Measurements from ENCODE around the gene OR2T29.
"Not testable (repeated sequence)": the region's sequence is repeated elsewhere in the genome, so short reads cannot be mapped to it uniquely, and the experiment has no call there.

OR2T29 gene, protein sequence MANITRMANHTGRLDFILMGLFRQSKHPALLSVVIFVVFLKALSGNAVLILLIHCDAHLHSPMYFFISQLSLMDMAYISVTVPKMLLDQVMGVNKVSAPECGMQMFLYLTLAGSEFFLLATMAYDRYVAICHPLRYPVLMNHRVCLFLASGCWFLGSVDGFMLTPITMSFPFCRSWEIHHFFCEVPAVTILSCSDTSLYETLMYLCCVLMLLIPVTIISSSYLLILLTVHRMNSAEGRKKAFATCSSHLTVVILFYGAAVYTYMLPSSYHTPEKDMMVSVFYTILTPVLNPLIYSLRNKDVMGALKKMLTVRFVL

DNA sequence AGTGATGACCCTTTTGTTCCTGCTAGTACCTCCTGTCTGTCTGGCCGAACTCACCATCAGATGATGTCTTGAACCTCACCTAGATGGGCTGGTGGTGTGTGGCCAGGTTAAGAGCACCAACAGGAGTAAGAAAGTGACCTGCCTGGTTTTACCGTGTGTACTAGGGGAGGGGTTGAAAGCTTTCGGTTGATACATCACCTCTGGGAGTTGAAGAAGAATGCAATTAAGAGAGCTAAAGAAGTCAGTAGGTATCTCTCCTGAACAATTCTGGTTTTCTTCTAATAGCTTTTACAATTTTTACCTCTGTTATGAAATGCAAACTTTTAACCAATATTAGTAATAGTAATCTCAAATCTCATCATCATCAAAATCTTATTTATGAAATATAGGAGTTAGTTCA is at the start of gene OR2T29:
OR2T29 (minus strand) TSS at position 101 of the 400 bp plus-strand sequence. CDS start 3,281 bp downstream, outside the sequence.
- DNase-seq: not testable (repeated sequence)

DNA sequence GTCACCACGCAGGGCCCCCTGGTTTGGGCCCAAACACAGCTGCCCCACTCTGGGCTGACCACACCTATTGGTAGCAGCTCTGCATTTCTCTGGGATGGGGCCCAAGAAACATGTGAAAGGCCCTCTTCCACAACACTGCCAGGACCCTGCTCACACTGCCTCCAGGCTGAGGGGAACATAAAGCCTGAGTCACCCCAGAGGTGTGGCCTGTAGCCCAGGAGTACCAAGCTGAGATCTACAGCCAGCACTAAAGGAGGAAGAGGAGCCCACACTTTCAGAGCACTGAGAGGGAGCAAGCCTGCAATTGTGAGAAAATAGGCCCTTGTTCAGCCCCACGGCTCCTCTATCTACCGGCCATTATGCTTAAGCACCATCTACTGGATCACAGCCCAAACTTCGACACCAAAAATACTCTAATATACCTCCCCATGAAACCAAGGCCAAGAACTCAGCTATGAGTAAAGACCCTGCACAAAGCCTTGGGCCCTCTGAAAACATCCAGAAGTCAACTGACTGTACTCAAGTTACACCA is 49.4 kb upstream of the OR2T29 start:
- DNase-seq: no peak

DNA sequence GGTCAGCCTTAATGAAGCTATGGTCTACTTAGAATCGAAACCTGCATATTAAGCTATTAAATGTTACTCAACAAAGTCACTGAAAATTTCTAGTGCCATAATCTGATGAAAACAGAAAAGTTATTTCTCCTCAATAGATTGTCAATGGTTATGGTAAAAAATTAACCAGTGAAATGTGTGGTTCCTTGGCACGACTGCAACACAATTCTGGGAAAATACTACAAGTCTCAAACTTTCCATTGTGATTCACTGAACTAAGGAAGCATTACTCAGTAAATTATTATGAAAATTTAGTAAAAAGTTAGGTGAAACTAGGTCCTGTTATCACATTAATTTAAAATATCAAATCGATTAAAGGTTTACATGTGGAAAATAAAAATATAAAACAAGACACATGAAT is 47.7 kb upstream of the OR2T29 start:
- no peak for DNase-seq

DNA sequence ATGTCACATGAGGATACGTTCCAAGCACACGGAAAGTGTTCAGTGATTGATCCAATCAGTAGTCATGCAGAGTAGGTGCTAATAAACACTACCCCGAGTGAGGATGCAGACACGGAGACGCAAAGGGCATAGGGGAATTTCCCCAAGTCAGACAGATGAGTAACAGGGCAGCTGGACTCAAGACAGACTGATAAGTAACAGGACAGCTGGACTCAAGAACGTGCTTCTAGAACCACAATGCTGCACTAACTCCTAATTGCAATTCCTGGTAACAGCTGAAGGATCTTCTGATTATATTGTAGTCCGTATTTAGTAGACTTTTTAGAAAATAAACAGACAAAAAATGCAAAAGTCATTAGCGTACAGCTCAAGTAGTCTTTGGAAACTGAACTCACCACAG is 36.8 kb upstream of the OR2T29 start:
- no peak for DNase-seq

DNA sequence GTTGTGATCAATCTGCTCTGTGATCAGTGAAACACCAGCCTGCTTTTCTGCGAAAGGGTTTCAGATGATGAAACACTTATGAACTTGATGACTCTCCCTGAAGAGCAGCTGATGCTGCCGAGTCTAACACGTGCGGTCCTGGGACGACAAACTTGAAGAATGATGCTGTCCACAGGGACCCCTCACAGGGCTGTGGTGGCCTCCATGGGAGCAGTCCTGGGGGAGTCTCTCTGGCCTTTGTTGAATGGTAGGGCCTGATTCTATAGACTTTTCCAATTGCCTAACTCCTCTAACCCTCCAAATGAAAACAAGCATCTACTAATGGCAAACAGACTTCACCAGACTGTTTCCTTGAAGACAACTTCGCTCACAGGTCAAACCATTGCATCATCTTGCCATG is 35.0 kb upstream of the OR2T29 start, which contains the start of gene OR2T10:
OR2T10 (minus strand) TSS at position 112 of the 400 bp plus-strand sequence. CDS start 3,932 bp downstream, outside the sequence.
- DNase-seq: no peak

DNA sequence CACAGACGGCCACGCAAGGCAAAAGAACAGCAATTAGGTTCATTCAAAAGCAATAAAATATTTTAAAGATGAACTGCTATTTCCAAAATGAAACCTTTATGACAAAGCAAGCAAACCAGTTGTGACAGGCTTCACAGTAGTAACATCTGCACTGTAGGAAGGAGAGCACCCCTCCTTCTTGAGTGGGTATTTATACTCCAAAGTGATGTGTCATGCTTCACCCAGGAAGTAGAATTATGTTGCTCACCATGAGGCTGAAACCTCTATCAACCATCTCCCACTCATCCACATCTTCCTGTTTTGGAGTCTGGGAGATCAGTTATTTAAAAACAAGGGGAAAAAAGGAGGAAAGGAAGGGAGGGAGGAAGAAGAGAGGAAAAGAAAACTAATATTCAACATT is 34.0 kb upstream of the OR2T29 start:
- no peak for DNase-seq

DNA sequence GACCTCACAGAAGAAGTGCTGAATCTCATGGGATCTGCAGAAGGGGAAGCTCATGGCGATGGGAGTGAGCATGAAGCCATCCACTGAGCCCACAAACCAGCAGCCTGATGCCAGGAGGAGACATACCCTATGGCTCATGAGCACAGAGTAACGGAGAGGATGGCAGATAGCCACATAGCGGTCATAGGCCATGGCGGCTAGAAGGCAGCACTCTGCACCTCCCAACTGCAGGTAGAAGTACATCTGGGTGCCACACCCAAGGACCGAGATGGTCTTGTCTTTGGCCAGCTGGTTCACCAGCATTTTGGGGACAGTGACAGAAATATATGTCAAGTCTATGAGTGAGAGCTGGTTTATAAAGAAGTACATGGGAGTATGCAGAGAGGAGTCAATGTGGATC is 30.7 kb upstream of the OR2T29 start:
- no peak for DNase-seq

DNA sequence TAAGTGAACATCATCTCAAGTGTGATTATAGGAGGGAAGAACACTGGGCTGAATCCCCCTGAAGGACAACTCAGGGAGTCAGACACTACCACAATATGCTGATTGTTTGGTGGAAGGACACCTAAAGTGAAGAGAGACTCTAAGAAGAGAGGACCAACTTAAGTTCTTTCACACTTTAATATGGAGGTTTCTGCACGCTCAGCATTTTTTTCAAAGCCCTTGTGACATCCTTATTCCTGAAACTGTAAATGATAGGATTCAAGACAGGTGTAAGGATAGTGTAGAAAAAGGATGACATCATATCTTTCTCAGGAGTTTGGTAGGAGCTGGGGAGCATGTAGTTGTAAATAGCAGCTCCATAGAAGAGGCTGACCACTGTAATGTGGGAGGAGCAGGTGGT is 30.1 kb upstream of the OR2T29 start:
- no peak for DNase-seq

DNA sequence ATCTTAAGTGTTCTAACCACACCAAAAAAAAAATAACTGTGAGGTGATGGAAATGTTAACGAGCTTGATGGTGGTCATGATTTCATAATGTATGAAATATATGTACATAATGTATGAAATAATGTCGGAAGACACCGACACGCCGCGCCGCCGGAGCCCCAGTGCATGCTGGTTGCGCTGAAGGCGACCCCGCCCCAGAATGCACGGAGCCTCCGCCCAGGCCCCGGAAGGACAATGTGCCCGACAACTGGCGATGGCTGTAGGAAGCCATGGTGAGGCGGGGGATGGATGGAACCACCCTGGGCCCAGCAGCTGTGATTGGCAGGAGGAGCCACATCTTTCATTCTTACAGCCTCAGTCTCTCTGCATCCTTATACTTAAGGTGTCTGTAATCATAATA is 27.5 kb upstream of the OR2T29 start:
- no peak for DNase-seq

DNA sequence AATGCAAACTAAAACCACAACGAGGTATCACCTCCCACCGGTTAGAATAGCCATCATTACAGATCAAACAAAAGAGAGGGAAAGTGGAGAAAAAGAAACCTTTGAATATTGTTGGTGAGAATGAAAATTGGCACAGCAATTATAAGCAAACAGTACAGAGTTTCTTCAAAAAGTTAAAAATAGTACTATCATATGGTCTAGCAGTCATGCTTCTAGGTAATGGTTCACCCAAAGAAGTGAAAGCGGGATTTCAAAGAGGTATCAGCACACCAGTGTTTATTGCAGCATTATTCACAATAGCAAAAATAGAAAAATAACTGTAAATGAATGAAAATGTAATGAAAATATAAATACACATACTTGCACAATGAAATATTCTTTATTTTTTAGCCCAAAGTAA is 26.8 kb upstream of the OR2T29 start:
- DNase-seq: no peak

DNA sequence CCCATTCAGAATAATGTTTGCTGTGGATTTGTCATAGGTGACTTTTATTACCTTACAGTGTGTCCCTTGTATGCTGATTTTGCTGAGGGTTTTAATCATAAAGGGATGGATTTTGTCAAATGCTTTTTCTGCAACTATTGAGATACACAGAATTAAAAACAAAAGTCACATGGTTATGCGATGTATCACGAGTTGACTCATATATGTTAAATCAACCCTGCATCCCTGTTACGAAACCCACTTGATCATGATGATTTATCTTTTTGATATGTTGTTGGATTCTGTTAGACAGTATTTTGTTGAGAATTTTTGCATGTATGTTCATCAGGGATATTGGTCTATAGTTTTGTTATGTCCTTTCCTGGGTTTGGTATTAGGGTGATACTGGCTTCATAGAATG is 22.7 kb upstream of the OR2T29 start:
- no peak for DNase-seq

DNA sequence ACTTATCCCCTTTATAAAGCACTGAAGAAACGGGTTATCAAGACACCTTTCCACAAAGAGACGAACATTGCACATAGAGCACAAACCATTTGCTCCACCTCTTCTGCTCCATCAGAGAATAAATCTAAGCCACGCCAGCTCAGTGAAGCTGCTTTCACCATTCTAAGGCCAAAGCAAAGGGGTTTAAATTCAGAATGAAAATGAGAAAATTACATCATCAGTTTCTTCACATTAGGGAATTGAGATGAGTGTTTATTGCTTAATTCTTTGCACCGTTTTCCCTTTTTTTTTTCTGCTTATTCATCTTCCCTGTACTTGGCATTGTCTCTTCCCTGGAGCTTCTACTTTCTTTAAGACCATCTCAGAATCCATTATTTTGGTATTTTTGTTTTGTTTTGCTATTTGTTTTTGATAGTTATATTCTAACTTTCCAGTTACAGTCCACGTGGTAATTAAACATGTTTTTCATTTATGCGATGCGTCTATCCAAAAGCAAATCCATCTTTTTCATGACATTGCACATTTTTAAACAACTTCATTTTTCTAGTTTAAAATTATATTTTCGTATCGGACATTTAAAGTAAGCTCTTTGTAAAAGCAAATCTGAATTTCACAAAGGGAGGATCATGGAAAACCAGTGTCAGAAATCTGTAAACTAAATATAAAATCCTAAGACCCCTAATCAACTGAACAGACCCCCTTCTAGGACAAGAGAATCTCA is 13.8 kb upstream of the OR2T29 start:
- DNase-seq: no peak

DNA sequence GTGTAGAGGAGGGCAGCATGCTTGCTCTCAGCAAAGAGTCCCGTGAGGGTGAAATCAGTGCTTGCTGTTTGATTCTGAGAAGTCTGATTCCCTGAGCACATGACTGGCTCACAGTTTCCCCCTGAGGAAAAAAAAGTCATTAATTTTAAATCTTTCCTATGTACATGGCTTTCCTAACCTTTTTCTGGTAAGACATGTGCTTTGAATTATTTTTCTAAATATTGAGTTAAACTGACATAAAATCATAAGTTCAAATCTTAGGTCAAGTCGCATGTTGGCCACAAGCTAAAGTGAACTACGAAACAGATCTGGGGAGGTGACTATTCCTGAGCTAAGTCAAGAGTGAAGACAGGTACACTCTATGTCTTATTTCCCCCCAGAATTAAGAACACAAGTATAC is 12.1 kb upstream of the OR2T29 start, which contains the start of gene OR2T34:
OR2T34 (minus strand) TSS at position 101 of the 400 bp plus-strand sequence; CDS start at position 101, 0 bp downstream.
- not testable (repeated sequence) for DNase-seq

DNA sequence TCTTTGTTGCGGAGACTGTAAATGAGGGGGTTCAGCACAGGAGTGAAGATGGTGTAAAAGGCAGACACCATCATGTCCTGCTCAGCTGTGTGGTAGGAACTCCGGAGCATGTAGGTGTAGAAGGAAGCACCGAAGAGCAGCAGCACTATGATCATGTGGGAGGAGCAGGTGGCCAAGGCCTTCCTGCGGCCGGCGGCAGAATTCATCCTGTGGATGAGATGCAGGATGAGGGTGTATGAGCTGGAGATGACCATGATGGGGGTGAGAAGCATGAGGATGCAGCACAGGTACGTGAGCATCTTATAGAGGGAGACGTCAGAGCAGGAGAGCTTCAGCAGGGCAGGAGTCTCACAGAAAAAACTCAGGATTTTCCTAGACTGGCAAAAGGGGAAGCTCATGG is 11.3 kb upstream of the OR2T29 start:
- DNase-seq: not testable (repeated sequence)

DNA sequence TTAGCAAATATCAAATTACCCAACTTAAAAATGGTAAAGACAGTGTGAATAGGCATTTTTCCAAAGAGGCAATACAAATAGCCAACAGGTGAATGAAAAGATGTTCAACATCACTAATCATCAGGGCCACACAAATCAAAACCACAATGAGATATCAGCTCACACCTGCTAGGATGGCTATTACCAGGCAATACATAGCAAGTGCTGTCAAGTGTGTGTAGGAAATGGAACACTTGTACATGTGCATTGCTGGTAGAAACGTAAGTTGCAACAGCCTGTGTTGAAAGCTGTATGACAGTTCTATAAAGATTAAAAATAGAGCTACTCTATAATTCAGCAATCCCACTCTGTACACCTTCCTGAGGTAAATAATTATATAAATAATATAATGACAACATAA is 9.5 kb upstream of the OR2T29 start:
- DNase-seq: not testable (repeated sequence)

DNA sequence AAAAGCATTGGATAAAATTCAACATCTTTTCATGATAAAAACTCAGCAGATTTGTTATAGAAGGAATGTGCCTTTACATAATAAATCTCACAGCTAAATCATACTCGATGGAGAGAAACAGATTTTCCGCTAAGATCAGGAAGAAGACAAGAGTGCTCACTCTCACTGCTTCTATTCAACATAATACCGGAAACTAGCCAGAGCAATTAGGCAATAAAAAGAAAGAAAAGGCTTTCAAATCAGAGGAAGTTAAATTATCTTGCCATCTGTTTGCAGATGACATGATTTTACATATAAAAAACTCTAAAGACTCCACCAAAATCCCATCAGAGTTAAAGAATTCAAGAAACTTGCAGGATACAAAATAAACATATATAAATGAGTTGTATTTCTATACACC is 8.2 kb upstream of the OR2T29 start:
- DNase-seq: not testable (repeated sequence)

DNA sequence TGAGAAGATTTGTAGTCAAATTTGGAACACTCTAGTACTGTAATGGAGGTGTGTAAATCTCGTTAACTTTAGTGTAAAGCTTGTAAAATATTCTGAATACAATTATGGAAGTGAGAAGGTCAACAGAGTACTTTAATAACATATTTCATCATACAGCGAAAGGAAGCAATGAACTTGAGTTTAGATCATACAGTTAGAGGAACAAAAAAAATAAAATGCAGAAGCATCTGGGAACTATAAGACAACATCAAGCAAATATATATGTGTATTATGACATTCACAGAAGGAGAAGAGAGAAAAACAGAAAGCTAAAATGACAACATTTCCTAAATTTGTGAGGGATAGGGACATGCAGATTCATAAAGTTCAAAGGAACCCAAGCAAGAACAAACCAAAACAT is 6.5 kb upstream of the OR2T29 start:
- DNase-seq: not testable (repeated sequence)

DNA sequence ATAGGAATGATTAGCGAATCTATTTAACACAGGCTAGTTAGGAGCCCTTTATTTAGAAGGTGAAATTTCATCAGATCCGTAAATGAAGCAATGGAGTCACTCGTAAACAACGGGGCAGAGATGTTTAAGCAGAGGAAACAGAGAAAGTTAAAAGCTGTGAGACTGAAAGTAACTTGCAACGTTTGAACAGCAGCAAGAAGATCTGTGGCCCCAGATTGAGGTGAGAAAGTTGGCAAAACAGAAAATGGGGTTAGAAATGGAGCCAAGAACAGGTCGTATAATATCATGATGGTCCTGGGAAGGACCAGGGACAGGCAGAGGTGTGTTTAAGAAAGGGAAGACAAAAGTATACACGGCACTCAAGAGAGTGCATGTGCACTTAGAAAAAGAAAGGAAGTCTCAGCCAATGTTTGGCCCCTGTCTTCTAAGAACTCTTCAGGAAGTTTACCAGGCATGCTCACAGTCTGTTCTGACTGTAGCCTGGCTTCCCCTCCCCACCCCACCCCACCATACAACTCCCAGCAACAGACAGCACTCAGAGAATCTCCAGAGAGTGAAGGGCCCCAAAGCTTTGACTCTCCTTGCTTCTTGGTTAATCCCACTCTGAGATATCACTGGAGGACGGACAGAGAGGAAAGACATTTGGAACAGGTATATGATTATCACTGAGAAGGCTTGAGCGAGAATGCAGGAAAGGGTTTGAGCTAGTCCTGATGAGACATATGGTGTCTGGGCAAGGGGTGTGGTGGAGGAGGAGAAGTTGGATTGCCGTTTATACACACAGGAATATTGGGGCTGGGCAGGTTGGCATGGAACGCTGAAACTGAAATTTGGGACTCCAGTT is 3.2 kb upstream of the OR2T29 start:
- DNase-seq: not testable (repeated sequence)

DNA sequence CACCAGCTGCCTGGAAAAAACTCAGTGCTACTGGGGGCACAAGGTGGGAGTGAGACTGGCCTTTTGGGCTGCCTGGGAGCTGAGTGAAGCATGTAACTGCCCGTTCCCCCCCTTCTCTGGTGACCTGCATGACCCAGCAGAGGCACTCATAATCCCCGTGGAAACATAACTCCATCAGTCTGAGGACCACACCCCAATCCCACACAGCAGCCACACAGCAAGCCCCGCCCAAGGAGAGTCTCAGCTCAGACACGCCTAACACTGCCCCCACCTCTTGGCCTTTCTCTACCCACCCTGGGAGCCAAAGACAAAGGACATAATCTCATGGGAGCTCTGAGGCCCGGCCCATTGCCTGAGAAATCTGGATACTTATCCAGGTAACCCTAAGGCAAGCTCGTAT is 11.5 kb downstream of the OR2T29 start:
- not testable (repeated sequence) for DNase-seq

DNA sequence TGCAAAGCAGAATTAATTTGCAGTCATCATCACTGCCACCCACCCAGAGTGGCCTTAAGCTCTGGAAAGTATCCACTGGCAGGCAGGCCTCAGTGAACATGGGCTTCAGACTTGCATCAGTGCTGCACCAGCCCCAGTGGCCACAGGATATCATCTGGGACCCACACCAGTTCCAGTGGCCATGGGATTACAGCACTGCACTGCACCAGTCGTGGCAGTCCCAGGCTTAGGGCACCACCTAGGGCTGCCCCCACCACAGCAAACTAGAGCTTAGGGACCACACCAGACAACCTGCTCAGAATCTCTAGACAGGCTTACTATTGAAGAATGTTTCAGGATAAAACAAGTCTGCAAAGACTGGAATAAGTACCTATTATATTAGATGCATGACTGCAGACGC is 15.2 kb downstream of the OR2T29 start:
- DNase-seq: not testable (repeated sequence)

DNA sequence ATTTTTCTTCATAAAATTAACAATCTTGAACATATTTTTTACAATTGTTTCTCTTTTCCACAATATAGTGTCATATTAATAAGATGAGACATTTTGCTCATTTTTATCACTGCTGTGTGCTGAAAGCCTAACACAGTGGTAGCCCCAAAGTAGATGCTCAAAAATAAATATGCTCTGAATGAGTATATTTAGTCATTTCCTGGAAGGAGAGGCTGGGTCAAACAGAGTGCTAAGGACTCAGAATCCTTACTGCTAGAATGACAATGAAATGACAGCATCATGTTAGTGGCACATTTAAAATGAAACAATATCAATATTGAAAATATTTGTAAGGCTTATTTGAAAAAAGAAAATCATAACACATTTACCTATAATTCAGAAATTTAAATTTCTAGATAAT is 25.1 kb downstream of the OR2T29 start:
- not testable (repeated sequence) for DNase-seq

DNA sequence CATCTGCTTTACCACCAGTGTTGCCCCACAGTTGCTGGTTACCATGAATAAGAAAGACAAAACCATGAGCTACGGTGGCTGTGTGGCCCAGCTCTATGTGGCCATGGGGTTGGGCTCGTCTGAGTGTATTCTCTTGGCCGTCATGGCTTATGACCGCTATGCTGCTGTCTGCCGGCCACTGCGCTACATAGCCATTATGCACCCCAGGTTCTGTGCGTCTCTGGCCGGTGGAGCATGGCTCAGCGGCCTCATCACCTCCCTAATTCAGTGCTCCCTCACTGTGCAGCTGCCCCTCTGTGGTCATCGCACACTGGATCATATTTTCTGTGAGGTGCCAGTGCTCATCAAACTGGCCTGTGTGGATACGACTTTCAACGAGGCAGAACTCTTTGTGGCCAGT is 40.7 kb downstream of the OR2T29 start:
- no peak for DNase-seq

DNA sequence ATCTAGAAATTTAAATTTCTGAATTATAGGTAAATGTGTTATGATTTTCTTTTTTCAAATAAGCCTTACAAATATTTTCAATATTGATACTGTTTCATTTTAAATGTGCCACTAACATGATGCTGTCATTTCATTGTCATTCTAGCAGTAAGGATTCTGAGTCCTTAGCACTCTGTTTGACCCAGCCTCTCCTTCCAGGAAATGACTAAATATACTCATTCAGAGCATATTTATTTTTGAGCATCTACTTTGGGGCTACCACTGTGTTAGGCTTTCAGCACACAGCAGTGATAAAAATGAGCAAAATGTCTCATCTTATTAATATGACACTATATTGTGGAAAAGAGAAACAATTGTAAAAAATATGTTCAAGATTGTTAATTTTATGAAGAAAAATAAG is 52.4 kb downstream of the OR2T29 start:
- not testable (repeated sequence) for DNase-seq

Data from NCI-H510A treated with DMSO at 0.1 percent for 48 hours (cell line).